ENCODE measurements around the gene SOX12. TPM values are rescaled to one million over a fixed set of nuclear protein-coding genes. Genes with fewer than 3 reads are reported as not detected.
A peak's percentile ranks its signal among the peaks of the same experiment; 100 is the strongest.

The SOX12 gene
- polyA plus RNA-seq, 1 of the 3 experiments (the other 2 are of a cell fraction), result 11.3 TPM

GRCh38 chr20:362271-363254 is 37.2 kb downstream of the SOX12 start:
- Histone ChIP-seq H3K4me2 (no peak overlapping the region), H3K9me2 (no peaks in the 10 kb centered on the region), H3K36me3 (replicated peaks in 1 of 2; ENCODE audit: control insufficient read depth in 1 of 2, insufficient read depth in 2 of 2, low read length in 1 of 2) (no peaks in the 10 kb centered on the region), H3K4me1 (ENCODE audit: control insufficient read depth in 1 of 2, insufficient read depth in 2 of 2, low read depth in 1 of 2, low read length in 1 of 2) (peaks cover 3 to 12% of the 10 kb centered on the region in 2 experiments; a peak in 1 of 4 replicates), H3K9ac (no peak overlapping the region), H3K27me3 (ENCODE audit: insufficient read depth) (no peaks in the 10 kb centered on the region), H3K27ac (ENCODE audit: low read depth in 2 of 2, low read length in 1 of 2) (no peak overlapping the region), H4K20me1 (ENCODE audit: insufficient read depth) (no peaks in the 10 kb centered on the region), H3K4me3 (ENCODE audit: low read depth in 2 of 2, low read length in 1 of 2) (no peak overlapping the region), H3K9me3 (no peaks in the 10 kb centered on the region), H3K79me2 (ENCODE audit: insufficient read depth) (no peaks in the 10 kb centered on the region), H2AFZ (ENCODE audit: low read depth) (no peak overlapping the region), H3F3A (replicated peaks; ENCODE audit: insufficient read depth) (no peaks in the 10 kb centered on the region)
- peak; percentile 63; the same call in 1 of the 2 replicates for TF ChIP-seq SIN3A (IDR thresholded peaks at IDR 0.05; ENCODE audit: borderline replicate concordance, low read depth, low read length)
- TF ChIP-seq MXI1 (IDR thresholded peaks at IDR 0.05; ENCODE audit: low read depth, low read length), result peak; percentile 92
- TF ChIP-seq MAX (IDR thresholded peaks at IDR 0.05; ENCODE audit: low read depth), result peak; percentile 96
- TF ChIP-seq USF2 (IDR thresholded peaks at IDR 0.05; ENCODE audit: borderline replicate concordance, low read depth, low read length), result peak; percentile 44; the same call in 1 of the 2 replicates
- TF ChIP-seq RAD21 (IDR thresholded peaks at IDR 0.05; ENCODE audit: low read length), result peak; percentile 47
- no peak for TF ChIP-seq MEF2A (IDR thresholded peaks at IDR 0.05; ENCODE audit: borderline replicate concordance, low read depth)
- TF ChIP-seq SMC3 (IDR thresholded peaks at IDR 0.05; ENCODE audit: low read depth, low read length), result peak; percentile 19; the same call in 1 of the 2 replicates
- TF ChIP-seq CTCF (IDR thresholded peaks at IDR 0.05), result peak; percentile 43
- TF ChIP-seq USF1 (IDR thresholded peaks at IDR 0.05; ENCODE audit: borderline replicate concordance, low read depth), result peak; percentile 86; the same call in 1 of the 2 replicates
- TF ChIP-seq GABPA (IDR thresholded peaks at IDR 0.05; ENCODE audit: low read depth), result no peak; the same call in 1 of the 2 replicates
- peak; percentile 28; the same call in 1 of the 2 replicates for TF ChIP-seq PBX3 (IDR thresholded peaks at IDR 0.05)
- TF ChIP-seq CHD2 (IDR thresholded peaks at IDR 0.05; ENCODE audit: low read length, partially characterized antibody), result no peak
- ChIA-PET POLR2A (interaction anchor here (0.7 to 1.6 kb wide), 5 partner anchors 9 to 45 kb away, joined by 3 to 11 read pairs (median 6); partner anchors contain the start of genes NRSN2 and TRIB3), CTCF (interaction anchor here (0.6 to 2.5 kb wide), 16 partner anchors 9 to 376 kb away, joined by 3 to 29 read pairs (median 4); partner anchors contain the start of genes RBCK1, TBC1D20 and TRIB3)
- WGBS (ENCODE audit: low lambda C conversion rate), result 71% methylated on average over 12 of the region's 13 CpGs
- DNase-seq, result peak; percentile 74

Measured in SK-N-SH (cell line).